ENCODE data around the gene SH3RF2. TPM values are rescaled to one million over a fixed set of nuclear protein-coding genes. Genes with fewer than 3 reads are reported as not detected.

The SH3RF2 gene
- total and polyA plus RNA-seq, 9 of the 15 experiments (the other 6 are each of a cell fraction or from before 2014, with no cell fraction given) = 0.05 TPM; not detected in 8

GRCh38 chr5:145958436-145958835, 22.1 kb downstream of the SH3RF2 start (continued):
- TF ChIP-seq NR0B1 (IDR thresholded peaks at IDR 0.05; ENCODE audit: partially characterized antibody) = no peak
- TF ChIP-seq CLOCK (CRISPR knock-in tag; IDR thresholded peaks at IDR 0.05; ENCODE audit: borderline replicate concordance) = no peak
- no peak for TF ChIP-seq PHF8 (IDR thresholded peaks at IDR 0.05; ENCODE audit: borderline replicate concordance, low read length)
- no peak for TF ChIP-seq SAFB2 (IDR thresholded peaks at IDR 0.05; ENCODE audit: borderline replicate concordance, low read depth, low read length, severe bottlenecking)
- TF ChIP-seq GTF2E2 (tag; IDR thresholded peaks at IDR 0.05) = no peak

- WGBS (ENCODE audit: insufficient coverage, low coverage, missing lambda C conversion rate) = 0% methylated on average over 1 of the region's 1 CpG
- H3K36me3 ChIP-seq (ENCODE audit: control insufficient read depth, insufficient read depth, low read length) = no peaks in the 10 kb centered on the region
- H3K4me3 ChIP-seq = no peak overlapping the region
- ATAC-seq = no peak
- no peaks in the 10 kb centered on the region for H3K9me3 ChIP-seq (replicated peaks; ENCODE audit: control insufficient read depth, insufficient read depth, low read depth, low read length)
- FAIRE-seq = no peak
- in situ Hi-C loops (cut with MboI) = no loop called here
- ChIA-PET CTCF (ENCODE audit: low intra/inter-chr PET ratio) (no interaction called here), POLR2A (interaction anchor here (0.8 kb wide), 1 partner anchor 33 kb away, joined by 3 read pairs; no protein-coding TSS in a partner anchor)
- BruUV-seq (replicated peaks) = no TSS peak
- H3K9me1 ChIP-seq (ENCODE audit: control insufficient read depth, insufficient read depth, low read length) = no peaks in the 10 kb centered on the region
- no peak overlapping the region for H3K4me2 ChIP-seq (ENCODE audit: insufficient read depth, low read length)
- intact Hi-C loops (cut with micrococcal nuclease) = no loop called here
- no peak overlapping the region for H2AFZ ChIP-seq (ENCODE audit: low read depth, low read length)
- no peaks in the 10 kb centered on the region; a peak in 2 of 5 replicates for H3K27me3 ChIP-seq (ENCODE audit: control insufficient read depth in 2 of 2, insufficient read depth in 2 of 2, low read length in 2 of 2)
- H4K20me1 ChIP-seq (replicated peaks; ENCODE audit: control insufficient read depth, insufficient read depth, low read length) = no peaks in the 10 kb centered on the region
- no peaks in the 10 kb centered on the region for H3K4me1 ChIP-seq (replicated peaks in 1 of 2; ENCODE audit: control insufficient read depth in 2 of 2, insufficient read depth in 2 of 2, low read length in 2 of 2)
- no peak for DNase-seq (ENCODE audit: extremely low read depth in 1 of 4, low spot score in 3 of 4)
- no peak overlapping the region for H3K9ac ChIP-seq (ENCODE audit: insufficient read depth in 1 of 2, low read depth in 2 of 2, low read length in 2 of 2)
- no peak overlapping the region for H3K27ac ChIP-seq (ENCODE audit: extremely low read depth, low read depth, low read length)
- H3K79me2 ChIP-seq (ENCODE audit: control insufficient read depth, insufficient read depth, low read length) = no peaks in the 10 kb centered on the region
- TF ChIP-seq RHOXF2B (CRISPR knock-in tag; conservative IDR thresholded peaks at IDR 0.05) (no peak), NR0B1 (IDR thresholded peaks at IDR 0.05; ENCODE audit: partially characterized antibody) (no peak), STAG1 (CRISPR knock-in tag; IDR thresholded peaks at IDR 0.05; ENCODE audit: borderline replicate concordance) (no peak), ETV1 (tag; conservative IDR thresholded peaks at IDR 0.05; ENCODE audit: low read depth) (no peak), ZBTB11 (CRISPR knock-in tag; IDR thresholded peaks at IDR 0.05) (no peak), ZFP36 (IDR thresholded peaks at IDR 0.05; ENCODE audit: low read depth, low read length, partially characterized antibody) (no peak), ZNF124 (CRISPR knock-in tag; IDR thresholded peaks at IDR 0.05) (no peak)
Observed at GRCh38 chr5:145960166-145960565, 23.8 kb downstream of the SH3RF2 start.

All from K562 (cell line).